Hindlimb muscle (tissue), 1 donor: ENCODE results near the gene SLC5A3. TPM values are rescaled to one million over a fixed set of nuclear protein-coding genes. Genes with fewer than 3 reads are reported as not detected.

Experiments used
- DNase-seq: peaks from one replicate; pipeline ENCODE4 v3.0.0-alpha.2; 2013
- polyA plus RNA-seq: library from polyadenylated mRNA; unstranded; fragments of 120-200 nt; gene quantifications from one replicate; pipeline ENCODE4 v1.2.1, GENCODE V29; 2013; ENCODE audit not compliant: insufficient read length

The SLC5A3 gene
- polyA plus RNA-seq, 1 donor = 4.4 TPM

DNA sequence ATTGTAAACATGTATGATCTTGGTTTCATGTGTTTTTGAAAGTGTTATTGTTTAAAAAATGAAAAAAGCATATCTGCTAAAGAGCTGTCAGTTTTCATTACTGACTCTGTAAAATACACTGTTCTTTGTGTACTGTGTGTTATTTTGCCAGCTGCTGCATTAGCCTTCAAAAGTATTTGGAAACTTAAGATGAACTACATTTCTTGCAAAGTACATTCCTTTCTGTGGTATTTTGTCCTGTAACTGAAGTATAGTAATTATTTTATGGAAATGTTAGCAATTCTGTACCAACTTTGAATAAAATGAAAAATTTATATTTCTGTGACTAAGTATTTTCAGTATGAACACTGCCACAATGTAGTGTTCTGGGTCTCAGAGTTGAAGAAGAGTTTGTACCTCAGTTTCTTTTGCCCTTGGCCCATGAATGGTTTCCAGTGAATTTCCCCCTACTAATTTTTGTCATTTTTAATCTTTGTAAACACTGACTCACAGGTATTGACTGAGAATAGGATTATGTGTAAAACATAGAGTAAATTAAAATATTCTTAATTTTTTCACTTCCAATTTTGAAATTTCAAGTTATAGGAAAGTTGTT, 32.7 kb downstream of the SLC5A3 start:
- DNase-seq = no peak

DNA sequence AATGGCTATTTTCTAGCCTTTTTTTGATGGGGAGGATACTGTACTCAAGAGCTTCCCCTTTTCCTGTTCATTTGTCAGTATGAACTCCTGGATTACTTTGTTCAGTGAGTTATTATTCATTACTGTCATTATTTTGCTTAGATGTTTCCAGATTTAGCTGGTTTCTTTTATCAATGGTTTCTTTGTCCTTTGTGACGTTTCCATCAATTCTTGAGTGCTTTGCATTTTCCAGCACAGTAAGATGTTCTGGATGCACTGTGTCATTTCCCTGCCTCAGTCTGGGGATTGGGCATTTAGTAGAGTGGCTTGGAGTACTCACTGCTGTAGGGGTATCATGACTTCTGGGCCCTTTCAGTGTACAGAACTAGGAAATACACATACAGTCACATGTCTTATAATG, 34.2 kb downstream of the SLC5A3 start:
- no peak for DNase-seq

DNA sequence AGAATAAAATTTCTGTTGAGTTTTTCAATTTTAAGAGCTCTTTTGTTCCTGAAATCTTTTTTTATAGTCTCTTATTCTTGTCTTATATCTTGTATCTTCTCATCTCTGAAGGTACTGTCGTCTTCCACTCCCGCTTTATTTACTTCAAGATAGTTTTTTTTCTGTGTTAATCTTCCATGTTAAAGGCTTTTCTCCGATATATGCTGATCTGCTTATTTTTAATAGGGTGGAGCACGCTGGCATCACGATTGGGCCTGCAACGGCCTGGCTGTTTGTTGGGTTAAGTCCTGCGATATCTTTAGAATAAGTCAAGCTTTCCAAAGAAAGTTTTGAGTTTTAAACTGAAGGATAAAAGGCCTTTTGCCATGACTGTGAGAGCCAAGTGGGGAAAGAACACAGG, 35.7 kb downstream of the SLC5A3 start:
- DNase-seq = no peak

DNA sequence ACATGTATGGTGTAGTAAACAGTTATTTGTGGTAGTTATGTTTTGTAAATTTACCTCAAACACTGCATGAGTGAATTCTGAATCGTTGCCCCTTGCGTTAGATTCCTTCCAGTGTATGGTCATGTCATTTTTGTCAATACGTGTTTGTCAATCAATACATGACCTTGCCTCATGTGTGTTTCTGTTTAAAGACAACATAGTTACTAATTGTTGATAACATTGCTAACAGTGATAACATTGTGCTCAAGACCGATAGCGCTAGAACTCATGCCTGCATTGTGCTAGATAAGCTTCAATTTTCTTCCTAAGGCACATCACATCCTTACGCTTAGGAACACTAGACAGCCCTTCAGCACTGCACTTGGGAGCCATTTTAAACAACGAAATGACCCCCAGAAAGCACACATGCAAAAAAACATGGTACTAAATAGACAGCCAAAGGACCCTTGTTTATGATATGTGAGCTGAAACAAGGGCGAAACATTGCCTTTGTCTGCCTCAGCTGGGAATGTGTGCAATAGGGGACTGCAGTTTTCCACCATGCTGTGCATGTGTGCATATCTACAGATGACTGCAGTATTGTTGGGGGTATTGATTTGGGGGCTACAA, 37.3 kb downstream of the SLC5A3 start:
- no peak for DNase-seq

DNA sequence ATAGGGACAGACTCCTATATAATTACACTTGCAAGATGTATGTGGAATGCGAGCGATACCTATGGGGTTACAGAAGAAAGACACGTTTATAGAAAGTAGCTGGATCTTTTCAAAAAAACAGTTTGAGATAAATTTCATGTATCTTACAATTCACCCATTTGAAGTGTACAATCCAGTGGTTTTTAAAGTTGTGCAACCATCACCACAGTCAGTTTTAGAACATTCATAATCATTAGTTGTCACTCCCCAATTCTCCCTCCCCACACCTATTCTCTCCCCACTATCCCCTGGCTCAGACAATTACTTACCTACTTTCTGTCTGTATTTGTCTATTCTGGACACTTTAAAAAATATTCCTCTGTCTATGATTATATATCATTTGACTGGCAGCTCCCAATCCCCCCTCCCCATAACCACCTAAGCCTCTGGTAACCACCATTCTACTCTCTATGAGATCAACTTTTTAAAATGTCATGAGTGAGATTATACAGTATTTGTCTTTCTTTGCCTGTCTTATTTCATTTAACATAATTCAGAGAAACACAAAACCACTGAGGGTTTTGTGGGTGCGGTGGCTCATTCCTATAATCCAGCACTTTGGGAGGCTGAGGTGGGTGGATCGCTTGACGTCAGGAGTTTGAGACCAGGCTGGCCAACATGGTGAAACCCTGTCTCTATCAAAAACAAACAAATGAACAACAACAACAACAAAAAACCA, 39.1 kb downstream of the SLC5A3 start:
- DNase-seq = no peak

DNA sequence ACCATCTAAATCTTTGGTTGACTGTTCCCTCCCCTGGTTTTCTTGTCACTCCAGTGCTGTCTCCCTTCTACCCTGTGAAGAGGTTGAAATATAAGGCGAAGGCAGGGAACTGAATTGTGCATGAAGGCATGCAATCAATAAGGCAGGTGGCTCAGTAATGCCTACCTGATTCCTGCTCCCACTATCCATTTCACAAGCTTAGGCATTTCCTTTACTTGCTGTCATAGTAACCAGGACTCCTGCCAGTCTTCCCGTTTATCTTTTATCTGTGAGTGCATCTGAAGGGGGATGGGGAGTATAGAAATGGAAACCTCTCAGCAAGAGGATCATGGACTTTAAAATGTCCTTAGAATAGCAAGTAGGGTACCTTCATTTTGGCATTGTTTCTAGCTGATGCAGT, 40.5 kb downstream of the SLC5A3 start:
- no peak for DNase-seq

DNA sequence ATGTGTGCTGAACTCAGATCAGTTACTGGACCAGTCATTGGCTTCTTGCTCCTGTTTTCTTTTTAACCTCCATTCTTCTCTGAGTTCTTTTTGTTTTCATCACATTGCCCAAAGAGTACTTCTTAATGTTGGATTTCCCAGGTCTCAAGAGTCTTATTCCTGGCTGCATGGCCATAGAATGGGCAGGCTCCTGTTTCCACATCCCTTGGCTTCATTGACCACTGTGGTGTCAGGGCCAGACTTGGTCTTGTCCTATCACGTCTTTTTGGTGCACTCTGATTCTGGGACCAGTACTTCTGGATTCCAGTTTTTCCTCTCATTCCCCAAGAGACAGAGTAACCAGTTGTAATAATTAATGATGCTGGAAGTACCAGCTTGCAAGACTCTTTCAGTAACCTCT, 41.8 kb downstream of the SLC5A3 start:
- no peak for DNase-seq

DNA sequence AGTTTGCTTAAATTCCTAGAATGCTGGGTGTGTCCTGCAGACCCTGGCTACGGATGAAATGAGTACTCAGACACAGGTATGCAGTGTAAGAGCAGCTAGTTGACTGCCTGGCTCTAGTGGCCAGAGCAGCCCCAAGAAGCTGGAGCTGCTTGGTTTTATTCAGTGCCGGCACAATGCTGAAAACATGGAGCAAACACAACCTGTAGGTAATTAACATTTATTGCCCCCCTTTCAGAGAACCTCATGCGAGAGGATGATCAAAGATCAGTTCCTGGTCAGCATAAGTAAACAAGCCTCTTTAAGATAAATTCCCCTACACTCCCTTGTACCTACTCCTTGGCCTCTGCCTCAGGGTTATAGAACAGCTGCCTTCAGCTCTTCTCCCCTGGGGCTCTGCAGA, 43.2 kb downstream of the SLC5A3 start:
- no peak for DNase-seq

DNA sequence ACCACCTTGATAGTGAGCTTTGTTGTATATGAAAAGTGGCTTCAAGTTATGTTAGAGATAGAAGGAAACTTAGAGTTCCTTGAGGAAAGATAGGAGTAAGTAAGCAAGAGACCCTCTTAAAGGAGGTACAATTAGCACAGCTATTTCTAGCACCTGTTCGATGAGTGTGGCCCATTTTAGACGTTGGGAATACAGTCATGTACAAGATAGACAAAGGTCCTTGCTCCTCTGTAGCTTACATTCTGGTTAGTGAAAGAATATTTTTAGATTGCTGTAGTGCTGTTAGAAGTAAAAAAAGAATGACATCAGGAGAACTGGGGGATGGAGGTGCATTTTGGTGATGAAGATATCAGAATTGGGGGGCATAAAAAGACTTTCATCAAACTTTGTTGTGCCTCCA, 47.5 kb downstream of the SLC5A3 start:
- DNase-seq = no peak

DNA sequence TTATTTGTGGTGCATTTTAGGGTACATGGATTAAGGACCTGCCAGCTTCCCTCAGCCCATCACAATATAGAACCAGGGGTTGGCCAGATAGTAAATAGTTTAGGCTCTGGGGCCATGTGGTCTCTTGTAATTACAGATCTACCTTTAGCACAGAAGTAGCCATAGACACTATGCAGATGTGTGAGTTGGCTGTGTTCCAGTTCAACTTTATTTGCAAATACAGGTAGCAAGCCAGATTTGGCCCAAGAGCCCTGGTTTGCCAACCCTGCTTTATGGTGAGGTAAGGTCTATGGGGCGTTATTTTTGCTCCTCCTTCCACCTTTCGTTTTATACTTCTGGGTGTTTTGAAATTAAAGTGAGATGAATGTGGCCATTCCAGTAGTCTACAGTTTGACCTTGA, 48.7 kb downstream of the SLC5A3 start:
- DNase-seq = no peak

Other genes starting within 250 kb of the SLC5A3 start
- gene ATP5PO, start 157.8 kb upstream of the SLC5A3 start, polyA plus RNA-seq = 265 TPM
- 36.9 TPM for gene MRPS6, start within 50 bp of the SLC5A3 start, polyA plus RNA-seq